HL-60/S4 (cell line): ENCODE results near the gene OLFML1.

Experiments used
- in situ Hi-C: fragments of 300-500 bp; cut with MboI; formaldehyde crosslinking; loops from 2 replicates; pipeline ENCODE4 v1.14.3; 2022; ENCODE audit warnings: low sequenced_read_pairs

The OLFML1 gene

DNA sequence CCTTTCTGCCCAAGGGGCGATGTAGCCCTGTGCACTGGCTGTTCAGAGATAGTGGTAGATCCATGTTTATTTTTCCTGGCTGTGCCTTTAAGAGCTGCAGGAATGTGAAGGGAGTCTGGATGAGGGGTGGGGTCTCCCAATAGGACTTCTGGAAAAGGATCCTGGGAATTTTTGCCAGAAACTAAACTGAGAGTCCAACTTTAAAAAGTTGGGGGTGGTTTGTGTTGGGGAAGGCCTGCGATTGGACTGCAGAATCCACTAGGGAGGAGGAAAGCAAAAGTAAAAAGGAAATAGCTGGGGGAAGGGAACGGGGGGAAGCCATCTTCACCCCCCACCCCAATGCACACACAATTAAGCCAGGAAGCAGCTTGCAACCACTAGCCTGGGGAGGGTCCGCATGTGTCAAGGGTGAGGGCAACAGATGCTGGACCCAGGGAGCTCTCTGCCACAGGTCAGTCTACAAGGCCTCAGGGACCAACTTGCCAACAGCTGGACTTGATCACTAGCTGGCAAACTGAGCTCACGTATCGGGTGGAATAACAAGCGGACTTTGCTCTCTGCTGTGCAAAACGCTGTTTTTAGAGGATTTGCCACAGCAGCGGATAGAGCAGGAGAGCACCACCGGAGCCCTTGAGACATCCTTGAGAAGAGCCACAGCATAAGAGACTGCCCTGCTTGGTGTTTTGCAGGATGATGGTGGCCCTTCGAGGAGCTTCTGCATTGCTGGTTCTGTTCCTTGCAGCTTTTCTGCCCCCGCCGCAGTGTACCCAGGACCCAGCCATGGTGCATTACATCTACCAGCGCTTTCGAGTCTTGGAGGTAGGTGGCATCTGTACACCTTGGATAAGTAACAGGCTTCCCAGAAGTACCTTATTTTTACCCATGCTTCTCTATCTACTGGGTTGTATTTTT, at the start of gene OLFML1:
OLFML1 (plus strand) TSS at position 321 of the 912 bp plus-strand sequence; CDS start at position 691, 370 bp downstream.
- in situ Hi-C loops, result no loop called here

DNA sequence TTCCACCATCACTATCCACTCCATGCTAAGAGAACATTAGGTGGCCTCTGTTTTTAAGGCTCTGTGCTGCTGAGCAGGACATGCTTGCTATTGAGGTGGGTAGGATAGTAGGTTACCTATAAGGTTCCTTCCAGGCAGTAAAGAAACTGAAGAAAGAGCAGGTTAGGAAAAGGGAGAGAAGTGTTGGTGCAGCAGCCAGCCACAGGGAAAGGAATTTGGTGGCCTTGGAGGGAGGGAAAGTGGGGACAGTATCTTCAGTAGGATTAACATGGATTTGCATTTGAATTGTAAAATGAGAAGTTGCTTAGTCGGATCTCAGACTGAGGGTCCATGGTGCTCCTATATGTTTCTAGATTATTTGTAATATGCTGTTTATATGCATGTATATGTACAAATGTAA, 49.2 kb upstream of the OLFML1 start:
- in situ Hi-C loops, result no loop called here

DNA sequence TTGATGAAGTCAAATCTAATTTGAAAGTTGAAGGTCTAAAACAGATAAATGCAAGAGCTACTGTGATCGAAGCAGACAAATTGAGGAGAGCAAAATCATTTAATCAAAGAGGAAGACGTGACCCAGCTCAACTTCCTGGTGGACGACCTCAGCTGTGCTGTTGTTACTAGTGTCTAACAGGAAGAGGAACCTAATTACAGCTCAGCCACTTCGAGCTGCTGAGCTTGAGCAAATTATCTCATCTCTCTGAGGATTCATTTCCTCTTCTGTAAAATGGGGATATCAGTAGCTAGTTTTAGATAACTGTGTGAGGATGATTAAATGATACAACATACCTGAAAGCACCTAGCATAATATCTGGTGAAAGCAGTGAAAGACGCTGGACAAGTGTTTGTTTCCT, 48.6 kb upstream of the OLFML1 start:
- in situ Hi-C loops, result no loop called here

- in situ Hi-C loops, result no loop called here
These were observed 47.6 kb upstream of the OLFML1 start for GRCh38 chr11:7437696-7438095.

DNA sequence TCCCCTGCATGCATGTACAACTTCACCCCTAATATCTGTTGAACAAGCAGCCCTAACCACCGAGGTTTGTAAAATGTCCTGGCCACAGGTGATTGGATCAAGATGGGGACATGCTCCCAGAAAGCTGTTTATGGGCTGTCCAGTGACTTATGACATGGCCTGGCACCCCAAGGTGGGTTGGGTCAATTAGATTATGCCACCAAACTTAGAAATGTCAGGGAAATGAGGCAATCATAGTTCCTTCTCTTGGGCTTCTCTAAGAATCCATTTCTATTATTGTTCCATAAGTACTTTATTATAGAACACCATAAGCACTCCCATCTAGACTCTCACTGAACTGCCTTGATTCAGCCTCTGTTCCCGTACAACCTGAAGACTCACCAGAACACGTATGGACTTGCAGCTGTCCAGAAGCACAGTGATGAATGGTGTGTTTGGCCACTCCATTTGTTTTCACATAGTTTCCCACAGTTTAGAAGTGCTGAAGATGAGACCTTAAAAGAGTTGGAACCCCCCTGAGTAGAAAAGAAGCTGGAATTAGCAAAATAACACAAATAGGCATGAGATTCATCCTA, 45.5 kb upstream of the OLFML1 start:
- in situ Hi-C loops, result no loop called here

GRCh38 chr11:7442588-7443215, 42.6 kb upstream of the OLFML1 start:
- in situ Hi-C loops, result no loop called here

GRCh38 chr11:7444091-7444981, 41.0 kb upstream of the OLFML1 start:
- in situ Hi-C loops, result no loop called here

- in situ Hi-C loops, result no loop called here
These were observed 39.7 kb upstream of the OLFML1 start for GRCh38 chr11:7445564-7445963.

- in situ Hi-C loops, result no loop called here
These were observed 37.1 kb upstream of the OLFML1 start for GRCh38 chr11:7448201-7448600.

GRCh38 chr11:7449211-7449840, 36.0 kb upstream of the OLFML1 start:
- in situ Hi-C loops, result no loop called here

DNA sequence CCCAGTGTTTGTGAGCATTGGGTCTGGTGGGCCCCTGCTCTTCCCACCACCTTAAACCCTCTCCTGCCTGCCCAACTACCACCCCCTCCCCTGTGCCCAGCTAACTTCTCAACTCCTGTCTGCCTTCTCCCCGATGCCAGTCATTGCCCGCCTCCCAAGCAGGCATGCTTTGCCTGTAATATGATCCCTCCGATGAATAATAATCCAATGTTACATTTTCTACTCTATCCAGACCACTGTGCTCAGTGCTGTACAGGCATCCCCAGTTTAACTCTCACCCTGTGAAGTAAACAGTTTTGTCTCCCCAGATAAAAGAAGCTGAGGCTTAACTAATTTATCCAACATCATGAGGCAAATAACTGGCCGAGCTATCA, 35.5 kb upstream of the OLFML1 start:
- in situ Hi-C loops, result no loop called here

- in situ Hi-C loops, result no loop called here
These were observed 34.5 kb upstream of the OLFML1 start for GRCh38 chr11:7450836-7451235.

- in situ Hi-C loops, result no loop called here
These were observed 33.8 kb upstream of the OLFML1 start for GRCh38 chr11:7451520-7451919.

DNA sequence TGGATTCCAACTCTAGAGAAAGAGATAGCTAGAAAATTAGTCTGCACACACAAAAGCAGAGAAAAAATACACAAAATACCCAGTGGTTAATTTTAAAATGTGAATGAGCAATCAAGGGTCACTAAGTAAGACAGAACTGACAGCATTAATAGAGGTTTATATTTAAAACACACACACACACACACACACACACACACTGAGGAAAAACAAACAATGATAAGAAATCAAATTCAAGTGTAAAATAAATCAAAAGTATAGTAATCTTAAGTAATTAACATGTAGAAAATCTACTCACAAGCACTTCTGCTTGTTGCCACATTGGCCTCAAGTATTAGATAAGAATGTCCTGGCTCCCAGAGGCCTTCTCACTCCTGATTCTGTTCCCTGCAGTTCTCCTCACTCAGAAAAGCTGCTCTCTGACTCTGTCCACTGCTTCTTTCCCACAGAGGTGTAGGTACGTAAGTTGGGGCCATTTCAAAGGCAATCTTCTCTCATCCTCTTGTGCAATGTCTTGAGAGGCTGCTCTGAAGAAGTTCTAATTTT, 33.3 kb upstream of the OLFML1 start:
- in situ Hi-C loops, result no loop called here

DNA sequence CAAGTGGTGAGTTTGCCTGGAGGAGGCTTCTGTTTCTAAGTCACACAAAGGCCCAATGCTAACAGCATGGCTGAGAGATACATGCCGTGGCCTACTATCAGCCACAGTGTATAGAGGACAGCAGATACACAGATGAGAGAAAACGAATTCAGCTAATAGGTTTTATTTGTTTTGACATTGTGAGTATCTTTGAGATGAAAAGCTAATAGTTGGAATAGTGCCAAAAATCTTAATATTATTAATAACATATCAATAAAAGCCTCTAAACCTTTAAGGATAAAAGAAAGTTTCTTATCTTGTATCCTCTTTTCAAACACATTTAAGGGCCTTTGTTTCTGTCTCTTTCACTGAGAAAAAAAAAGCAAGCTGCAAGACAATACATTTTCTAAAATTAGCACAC, 30.5 kb upstream of the OLFML1 start:
- in situ Hi-C loops, result no loop called here

DNA sequence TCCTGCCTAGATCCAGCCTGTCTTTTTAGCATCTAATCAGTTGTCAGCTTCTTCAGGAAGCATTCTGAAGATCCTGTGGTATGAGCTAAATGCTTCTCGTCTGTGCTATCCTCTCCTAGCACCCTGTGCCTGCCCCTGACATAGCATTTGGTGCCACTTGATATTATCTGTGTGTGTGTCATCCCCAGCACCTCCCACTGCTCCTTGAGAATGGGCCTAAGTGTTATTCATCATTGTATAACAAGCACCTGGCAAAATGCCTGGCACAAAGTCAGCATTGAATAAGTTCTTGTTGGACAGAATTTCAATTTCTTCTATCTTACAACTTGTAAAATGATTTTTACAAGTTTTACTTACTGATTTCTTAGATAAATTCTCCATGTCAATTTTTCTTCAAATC, 28.1 kb upstream of the OLFML1 start:
- in situ Hi-C loops, result no loop called here

GRCh38 chr11:7462706-7463105, 22.6 kb upstream of the OLFML1 start:
- in situ Hi-C loops, result no loop called here

- in situ Hi-C loops, result no loop called here
These were observed 17.7 kb upstream of the OLFML1 start for GRCh38 chr11:7467652-7468051.

- in situ Hi-C loops, result no loop called here
These were observed 15.9 kb upstream of the OLFML1 start for GRCh38 chr11:7469351-7469865.

GRCh38 chr11:7471071-7471470, 14.2 kb upstream of the OLFML1 start:
- in situ Hi-C loops, result no loop called here
